ENCODE measurements around the gene CADPS. TPM values are rescaled to one million over a fixed set of nuclear protein-coding genes. Genes with fewer than 3 reads are reported as not detected.

The CADPS gene
- total and polyA plus RNA-seq, 2 of the 4 experiments (the other 2 are of a cell fraction), result not detected

DNA sequence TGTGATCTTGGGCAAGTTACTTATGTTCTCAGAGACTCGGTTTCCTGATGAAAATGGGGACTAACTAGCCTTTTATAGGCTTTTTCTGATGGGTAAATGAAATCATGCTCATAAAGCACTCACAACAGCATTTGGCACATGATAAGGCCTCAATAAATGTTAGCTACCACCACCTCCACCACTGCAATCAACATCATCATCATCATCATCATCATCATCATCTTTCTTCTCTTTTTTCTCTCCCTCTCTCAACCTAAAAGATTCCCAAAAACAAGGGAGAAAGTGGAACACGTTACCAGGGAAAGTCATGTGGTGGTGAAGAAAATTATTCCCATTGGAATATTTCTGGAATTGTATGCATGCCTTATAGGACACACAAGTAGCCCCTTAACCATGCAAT lies 468.3 kb downstream of the CADPS start:
- Histone ChIP-seq H3K14ac (replicated peaks; ENCODE audit: low read depth, low read length) (no peak overlapping the region), H3K9me1 (ENCODE audit: insufficient read depth, low read length) (no peaks in the 10 kb centered on the region), H2AK9ac (replicated peaks; ENCODE audit: low read depth, low read length, poor library complexity) (no peak overlapping the region), H3K36me3 (ENCODE audit: control insufficient read depth, insufficient read depth, low read length) (no peaks in the 10 kb centered on the region), H4K20me1 (ENCODE audit: insufficient read depth, low read length) (no peaks in the 10 kb centered on the region), H3K9ac (ENCODE audit: low read depth, low read length) (no peak overlapping the region), H3K27ac (ENCODE audit: insufficient read depth, low read length) (no peak overlapping the region), H3K4me2 (ENCODE audit: low read depth, low read length) (no peak overlapping the region), H2BK5ac (ENCODE audit: low read depth, low read length, poor library complexity, severe bottlenecking) (no peak overlapping the region), H3K4ac (ENCODE audit: low read depth, low read length) (no peak overlapping the region), H3K27me3 (ENCODE audit: control insufficient read depth, insufficient read depth, low read length) (no peaks in the 10 kb centered on the region), H3K79me1 (ENCODE audit: low read depth in 1 of 2, low read length in 2 of 2) (no peaks in the 10 kb centered on the region), H2AFZ (replicated peaks; ENCODE audit: low read length, poor library complexity) (no peak overlapping the region), H4K5ac (ENCODE audit: low read depth, low read length) (no peak overlapping the region), H2BK20ac (ENCODE audit: low read depth, low read length) (no peak overlapping the region), H4K8ac (ENCODE audit: low read depth in 2 of 2, low read length in 2 of 2) (no peak overlapping the region), H2BK120ac (ENCODE audit: low read depth, low read length) (no peak overlapping the region), H2AK5ac (ENCODE audit: low read depth, low read length) (no peak overlapping the region), H3K18ac (ENCODE audit: low read depth, low read length) (no peak overlapping the region), H2BK15ac (ENCODE audit: low read depth, low read length) (no peak overlapping the region), H3K23ac (ENCODE audit: low read depth, low read length) (no peak overlapping the region), H3K56ac (ENCODE audit: extremely low read depth, insufficient read depth, low read length) (no peak overlapping the region), H3K4me1 (ENCODE audit: control insufficient read depth, insufficient read depth, low read length) (no peaks in the 10 kb centered on the region), H3K4me3 (ENCODE audit: insufficient read depth, low read depth, low read length) (no peak overlapping the region), H3K9me3 (ENCODE audit: control insufficient read depth, insufficient read depth, low read length) (no peaks in the 10 kb centered on the region), H4K91ac (ENCODE audit: insufficient read depth, low read depth, low read length) (no peak overlapping the region)
- dilution Hi-C loops (cut with HindIII; ENCODE audit: low sequenced_read_pairs, unreplicated experiment) (no loop called here), in situ Hi-C loops (cut with MboI; ENCODE audit: low sequenced_read_pairs) (no loop called here), intact Hi-C loops (cut with micrococcal nuclease) (no loop called here)
- TF ChIP-seq MXI1 (IDR thresholded peaks at IDR 0.05; ENCODE audit: borderline replicate concordance, low read depth, low read length), result no peak
- TF ChIP-seq BHLHE40 (IDR thresholded peaks at IDR 0.05; ENCODE audit: low read depth, low read length), result no peak
- TF ChIP-seq, protein P1, sequence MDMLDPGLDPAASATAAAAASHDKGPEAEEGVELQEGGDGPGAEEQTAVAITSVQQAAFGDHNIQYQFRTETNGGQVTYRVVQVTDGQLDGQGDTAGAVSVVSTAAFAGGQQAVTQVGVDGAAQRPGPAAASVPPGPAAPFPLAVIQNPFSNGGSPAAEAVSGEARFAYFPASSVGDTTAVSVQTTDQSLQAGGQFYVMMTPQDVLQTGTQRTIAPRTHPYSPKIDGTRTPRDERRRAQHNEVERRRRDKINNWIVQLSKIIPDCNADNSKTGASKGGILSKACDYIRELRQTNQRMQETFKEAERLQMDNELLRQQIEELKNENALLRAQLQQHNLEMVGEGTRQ (IDR thresholded peaks at IDR 0.05; ENCODE audit: low read depth, low read length), result no peak
- no peak for TF ChIP-seq MAFK (IDR thresholded peaks at IDR 0.05; ENCODE audit: low read depth, low read length)
- TF ChIP-seq SMC3 (IDR thresholded peaks at IDR 0.05; ENCODE audit: low read depth, low read length), result no peak
- TF ChIP-seq NFE2L2 (IDR thresholded peaks at IDR 0.05; ENCODE audit: low read depth, low read length), result no peak
- no peak for TF ChIP-seq RAD21 (IDR thresholded peaks at IDR 0.05; ENCODE audit: low read length)
- no peak for TF ChIP-seq POLR2A (IDR thresholded peaks at IDR 0.05; ENCODE audit: low read depth, low read length)
- no peak for TF ChIP-seq RCOR1 (IDR thresholded peaks at IDR 0.05; ENCODE audit: insufficient replicate concordance, low read length)
- TF ChIP-seq MAZ (IDR thresholded peaks at IDR 0.05; ENCODE audit: borderline replicate concordance, low read depth, low read length), result no peak
- TF ChIP-seq RFX5 (IDR thresholded peaks at IDR 0.05; ENCODE audit: low read depth, low read length), result no peak
- TF ChIP-seq, protein P2, sequence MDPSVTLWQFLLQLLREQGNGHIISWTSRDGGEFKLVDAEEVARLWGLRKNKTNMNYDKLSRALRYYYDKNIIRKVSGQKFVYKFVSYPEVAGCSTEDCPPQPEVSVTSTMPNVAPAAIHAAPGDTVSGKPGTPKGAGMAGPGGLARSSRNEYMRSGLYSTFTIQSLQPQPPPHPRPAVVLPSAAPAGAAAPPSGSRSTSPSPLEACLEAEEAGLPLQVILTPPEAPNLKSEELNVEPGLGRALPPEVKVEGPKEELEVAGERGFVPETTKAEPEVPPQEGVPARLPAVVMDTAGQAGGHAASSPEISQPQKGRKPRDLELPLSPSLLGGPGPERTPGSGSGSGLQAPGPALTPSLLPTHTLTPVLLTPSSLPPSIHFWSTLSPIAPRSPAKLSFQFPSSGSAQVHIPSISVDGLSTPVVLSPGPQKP (IDR thresholded peaks at IDR 0.05; ENCODE audit: borderline replicate concordance, low read depth, low read length), result no peak
- WGBS, 2 experiments (ENCODE audit: extremely low coverage in 2 of 2, insufficient read length in 1 of 2), result no CpG with 5 or more reads among the region's 2 CpGs
- no TSS peak for BruUV-seq (replicated peaks)
- ATAC-seq (ENCODE audit: low read depth) (no peak), DNase-seq (no peak)
- CTCF ChIA-PET, result no interaction called here
- POLR2A ChIA-PET (ENCODE audit: unreplicated experiment), result no interaction called here
